GM12872 (cell line): ENCODE results near the gene CHST11.

Experiments used
- CTCF ChIP-seq: IDR thresholded peaks from 3 replicates; pipeline ENCODE4 v1.5.1; 2011; ENCODE audit warnings: low read depth, mild to moderate bottlenecking, low read length, moderate library complexity; ENCODE audit not compliant: insufficient read depth

CHST11 gene

GRCh38 chr12:104786352-104786751 is 329.6 kb downstream of the CHST11 start:
- no peak for TF ChIP-seq CTCF

GRCh38 chr12:104788840-104789271 is 332.1 kb downstream of the CHST11 start:
- TF ChIP-seq CTCF, result no peak

DNA sequence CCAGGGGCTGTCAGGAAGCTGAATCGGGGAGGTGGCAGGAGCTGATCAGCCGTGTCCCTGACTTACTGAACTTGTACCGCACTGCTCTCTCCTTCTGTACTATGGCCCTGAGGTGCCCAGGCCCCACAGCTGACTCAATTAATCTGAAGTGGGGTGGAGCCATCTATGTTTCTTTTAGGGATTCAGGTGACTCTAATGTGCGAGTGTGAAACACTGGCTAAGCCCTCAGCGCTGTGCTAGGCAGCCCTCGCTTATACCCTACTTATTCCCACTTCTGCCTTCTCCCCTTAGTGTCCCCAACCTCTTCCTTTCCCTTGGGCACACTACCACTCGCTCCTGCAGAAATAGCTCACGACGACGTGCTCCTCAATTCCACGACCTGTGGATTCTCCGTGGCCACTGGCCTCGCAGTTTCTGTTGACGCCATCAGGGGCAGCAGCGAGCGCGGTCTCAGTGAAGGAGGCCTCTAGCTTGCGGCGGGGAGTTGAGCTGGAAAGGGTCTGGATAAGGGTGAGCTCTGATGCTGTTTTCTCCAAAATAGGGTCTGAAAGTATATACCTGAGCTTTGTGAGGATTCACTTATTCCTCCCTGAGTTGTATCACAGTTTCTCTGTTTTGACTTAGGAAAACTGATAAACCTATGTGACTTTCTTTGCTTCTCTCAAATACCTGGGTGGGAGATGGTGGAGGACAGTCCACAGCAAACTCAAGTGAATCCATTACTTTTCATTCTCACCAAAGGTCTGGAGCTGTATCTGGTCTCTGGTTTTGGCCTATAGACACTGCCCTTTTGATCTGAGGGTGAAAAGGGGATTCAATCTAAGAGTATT is 333.8 kb downstream of the CHST11 start:
- TF ChIP-seq CTCF, result peak; percentile 91

DNA sequence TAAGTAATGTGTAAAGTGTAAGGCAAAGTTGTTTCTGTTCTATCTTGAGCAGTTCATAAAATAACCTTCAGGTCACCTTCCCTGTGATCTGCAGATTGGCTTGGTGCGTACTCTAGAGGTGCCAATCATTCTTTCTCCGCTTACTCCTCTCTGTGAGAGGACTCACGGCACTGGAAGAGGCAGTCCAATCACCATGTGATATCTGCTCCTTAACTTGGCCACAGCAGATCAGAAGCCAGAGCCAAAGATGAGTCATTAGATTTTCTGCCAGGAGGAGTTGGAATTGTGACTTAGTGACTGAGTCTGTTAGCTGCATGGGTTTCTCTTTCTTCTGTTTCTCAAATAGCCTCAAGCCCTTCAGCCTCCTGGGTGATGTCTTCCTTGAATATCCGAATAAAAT is 335.8 kb downstream of the CHST11 start:
- no peak for TF ChIP-seq CTCF

- TF ChIP-seq CTCF, result no peak
These were observed 336.5 kb downstream of the CHST11 start for GRCh38 chr12:104793285-104793684.

GRCh38 chr12:104793968-104794367 is 337.2 kb downstream of the CHST11 start:
- TF ChIP-seq CTCF, result no peak

- no peak for TF ChIP-seq CTCF
These were observed 339.7 kb downstream of the CHST11 start for GRCh38 chr12:104796475-104796862.

DNA sequence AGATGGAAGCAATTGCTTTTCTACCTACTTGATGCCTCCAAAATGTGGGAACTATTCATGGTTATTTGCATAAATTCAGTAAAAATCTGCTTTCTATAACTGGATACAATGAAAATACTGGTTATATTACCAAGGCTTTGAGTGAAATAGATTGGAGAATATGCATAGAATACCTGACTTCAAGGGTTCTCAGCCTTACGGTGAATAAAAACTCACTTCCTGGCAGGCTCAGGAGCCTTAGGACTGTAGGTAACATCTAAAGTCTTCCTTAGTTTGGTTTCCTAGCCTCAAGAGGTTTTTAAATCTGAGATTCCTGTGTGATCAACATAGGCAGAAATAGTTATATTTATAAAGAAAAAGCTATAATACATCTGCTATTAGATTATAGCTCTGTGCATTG is 342.7 kb downstream of the CHST11 start:
- no peak for TF ChIP-seq CTCF
